Kidney (tissue), 14 donors: ENCODE results near the gene LSM11. TPM values are rescaled to one million over a fixed set of nuclear protein-coding genes. Genes with fewer than 3 reads are reported as not detected.

Experiments
- DNase-seq, 5 donors: peaks; one replicate each; pipeline ENCODE4 v3.0.0-alpha.2; 2013 to 2020
- FAIRE-seq: peaks from 2 replicates; lab custom pipeline; 2012; peaks lifted over from hg19 to GRCh38; lab: Jason Lieb, UNC
- H3K27ac ChIP-seq, 2 donors: one replicate each; pipeline ENCODE4 v1.7.0; 2013; ENCODE audit warnings: low read depth in 2 of 2, low read length in 2 of 2, inconsistent platforms in 1 of 2
- H3K27me3 ChIP-seq: one replicate; pipeline ENCODE4 v1.7.1; 2013; ENCODE audit warnings: low read length, inconsistent platforms; ENCODE audit not compliant: control insufficient read depth, insufficient read depth
- H3K36me3 ChIP-seq, 3 donors: one replicate each; pipeline versions ENCODE4 v1.7.0 to v1.7.1; 2013; ENCODE audit warnings: low read length in 3 of 3, control low read depth in 1 of 3, inconsistent platforms in 1 of 3; ENCODE audit not compliant: insufficient read depth in 3 of 3, control insufficient read depth in 2 of 3
- H3K4me1 ChIP-seq, 3 donors: one replicate each; pipeline versions ENCODE4 v1.7.0 to v1.7.1; 2013; ENCODE audit warnings: low read length in 3 of 3, inconsistent platforms in 1 of 3, low read depth in 1 of 3; ENCODE audit not compliant: control insufficient read depth in 2 of 3, insufficient read depth in 2 of 3
- H3K4me3 ChIP-seq, 3 donors: one replicate each; pipeline versions ENCODE4 v1.7.0 to v1.8.1; 2013; ENCODE audit warnings: low read length in 3 of 3, control low read depth in 1 of 3, inconsistent platforms in 1 of 3
- H3K9ac ChIP-seq, 3 donors: one replicate each; pipeline versions ENCODE4 v1.7.0 to v1.7.1; 2013; ENCODE audit warnings: low read length in 3 of 3, control low read depth in 1 of 3, inconsistent platforms in 1 of 3
- H3K9me3 ChIP-seq, 3 donors: one replicate each; pipeline versions ENCODE4 v1.7.0 to v1.7.1; 2013; ENCODE audit warnings: low read length in 3 of 3, control low read depth in 1 of 3, inconsistent platforms in 1 of 3; ENCODE audit not compliant: control insufficient read depth in 2 of 3, insufficient read depth in 1 of 3
- CTCF ChIP-seq: IDR thresholded peaks from 3 replicates; pipeline ENCODE4 v1.5.1; 2012; ENCODE audit warnings: mild to moderate bottlenecking, moderate library complexity, borderline replicate concordance; ENCODE audit not compliant: insufficient read depth; ENCODE audit errors: extremely low read depth
- intact Hi-C: fragments of 100-400 bp; cut with DNase I; formaldehyde crosslinking; loops from one replicate; pipeline ENCODE4 v1.11.1; 2022
- polyA plus RNA-seq: library from polyadenylated mRNA; stranded (reverse); fragments of 350-450 nt; fragmentation: Illumina TruSeq; extraction: RNeasy Lipid Tissue Mini Kit (QIAGEN cat#74804); gene quantifications from one replicate; pipeline ENCODE4 v1.2.3, GENCODE V29; 2014; ENCODE audit warnings: low read depth, low replicate concordance; ENCODE audit not compliant: insufficient read depth
- total RNA-seq: library from RNA; stranded (reverse); fragmentation: NEBNext Ultra II Directional; extraction: Animal tissue kit (Norgen Biotek cat#: 25700); gene quantifications from one replicate; pipeline ENCODE4 v1.2.1, GENCODE V29; 2021
- donor health status: control.
- donor health status: control.
- donor health status: control.
- donor health status: control.
- donor health status: control.
- donor health status: DM: yes; HTN: yes; CAD: no.
- donor health status: Normal renal cell carcinoma (clear cell type).

Gene LSM11
- total and polyA plus RNA-seq, 2 donors from 2014 or later = 0.97 to 2.8 TPM

GRCh38 chr5:157793301-157793700 lies 49.8 kb downstream of the LSM11 start:
- no peak overlapping the region for H3K27ac ChIP-seq
- H3K4me1 ChIP-seq = no peaks in the 10 kb centered on the region
- no peaks in the 10 kb centered on the region for H3K9me3 ChIP-seq
- intact Hi-C loops = no loop called here
- TF ChIP-seq CTCF = no peak
- no peak for DNase-seq
- H3K9ac ChIP-seq = no peak overlapping the region
- H3K27me3 ChIP-seq = no peaks in the 10 kb centered on the region
- peaks cover 4 to 12% (median 4%) of the 10 kb centered on the region in 3 donors for H3K36me3 ChIP-seq
- FAIRE-seq = no peak
- no peak overlapping the region for H3K4me3 ChIP-seq

GRCh38 chr5:157799578-157799977 lies 56.1 kb downstream of the LSM11 start:
- H3K36me3 ChIP-seq = peaks cover 3 to 7% (median 4%) of the 10 kb centered on the region in 3 donors
- no peak overlapping the region for H3K27ac ChIP-seq
- no peak overlapping the region for H3K9ac ChIP-seq
- H3K27me3 ChIP-seq = no peaks in the 10 kb centered on the region
- H3K9me3 ChIP-seq = no peaks in the 10 kb centered on the region
- intact Hi-C loops = no loop called here
- no peak for DNase-seq
- FAIRE-seq = no peak
- TF ChIP-seq CTCF = no peak
- H3K4me3 ChIP-seq = no peak overlapping the region
- H3K4me1 ChIP-seq = no peaks in the 10 kb centered on the region

GRCh38 chr5:157800137-157800536 lies 56.6 kb downstream of the LSM11 start:
- Histone ChIP-seq H3K9me3 (no peaks in the 10 kb centered on the region), H3K4me3 (no peak overlapping the region), H3K9ac (no peak overlapping the region), H3K27ac (no peak overlapping the region), H3K36me3 (peaks cover 3 to 8% (median 5%) of the 10 kb centered on the region in 3 donors), H3K4me1 (no peaks in the 10 kb centered on the region), H3K27me3 (no peaks in the 10 kb centered on the region)
- intact Hi-C loops = no loop called here
- FAIRE-seq = no peak
- no peak for TF ChIP-seq CTCF
- DNase-seq = no peak

- peaks cover 3 to 16% (median 6%) of the 10 kb centered on the region in 3 donors for H3K36me3 ChIP-seq
- no peak overlapping the region for H3K27ac ChIP-seq
- intact Hi-C loops = no loop called here
- no peaks in the 10 kb centered on the region for H3K27me3 ChIP-seq
- FAIRE-seq = no peak
- no peak for TF ChIP-seq CTCF
- no peak overlapping the region for H3K9ac ChIP-seq
- H3K9me3 ChIP-seq = no peaks in the 10 kb centered on the region
- no peak for DNase-seq
- no peak overlapping the region for H3K4me3 ChIP-seq
- H3K4me1 ChIP-seq = no peaks in the 10 kb centered on the region
Observed at GRCh38 chr5:157802736-157803135, 59.2 kb downstream of the LSM11 start.
